Endometrial microvascular endothelial cells (primary cell): ENCODE measurements around the gene ZSWIM6. TPM values are rescaled to one million over a fixed set of nuclear protein-coding genes. Genes with fewer than 3 reads are reported as not detected.

ENCODE experiments used
- in situ Hi-C: cut with HindIII; loops from 2 replicates; pipeline ENCODE4 v1.10.0; 2017; ENCODE audit warnings: low sequenced_read_pairs, low pct_unique_long_range_greater_than_20kb; ENCODE audit errors: inconsistent ontology term
- total RNA-seq: library from RNA; depleted of rRNA; stranded (reverse); fragments of >200 nt; gene quantifications from one replicate; pipeline ENCODE4 v1.2.3, GENCODE V29; 2015; ENCODE audit errors: inconsistent ontology term

ZSWIM6 gene
- total RNA-seq, 1 donor from 2014 or later: 11.7 TPM

DNA sequence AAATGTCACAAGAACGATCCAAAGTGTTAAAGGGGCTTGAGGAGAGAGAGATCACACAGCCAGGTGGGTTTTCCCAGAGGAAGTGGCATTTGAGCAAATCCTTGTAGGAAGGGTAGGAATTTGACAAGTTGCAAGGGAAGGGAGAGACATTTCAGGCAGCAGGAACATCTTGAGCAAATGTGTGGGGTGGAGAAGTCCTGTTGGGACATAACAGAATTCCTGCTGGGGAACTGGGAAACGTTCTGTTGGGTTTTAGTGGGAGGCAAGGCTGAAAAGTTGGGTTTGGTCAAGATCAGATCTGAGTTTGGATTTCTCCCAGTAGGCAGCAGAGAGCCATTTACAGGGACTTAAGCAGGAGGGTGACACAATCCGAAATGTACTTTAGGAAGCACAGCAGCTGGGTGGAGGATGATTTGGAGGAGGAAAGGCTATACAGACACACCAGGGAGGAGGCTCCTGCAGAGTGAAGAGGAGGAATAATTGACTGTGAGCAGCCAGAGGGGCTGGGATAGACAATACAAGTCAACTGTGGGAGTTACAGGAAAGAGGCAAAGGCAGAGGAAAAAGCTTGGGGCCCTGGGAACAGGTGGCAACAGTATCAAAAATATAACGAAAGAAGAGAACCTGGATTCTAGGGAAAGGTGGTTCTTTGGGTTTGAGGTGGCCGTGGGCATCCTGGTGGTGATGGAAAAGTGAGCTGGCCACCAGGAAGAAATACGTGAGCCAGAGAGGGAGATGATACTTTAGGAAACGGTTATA lies 3.1 kb upstream of the ZSWIM6 start:
- in situ Hi-C loops: no loop called here

DNA sequence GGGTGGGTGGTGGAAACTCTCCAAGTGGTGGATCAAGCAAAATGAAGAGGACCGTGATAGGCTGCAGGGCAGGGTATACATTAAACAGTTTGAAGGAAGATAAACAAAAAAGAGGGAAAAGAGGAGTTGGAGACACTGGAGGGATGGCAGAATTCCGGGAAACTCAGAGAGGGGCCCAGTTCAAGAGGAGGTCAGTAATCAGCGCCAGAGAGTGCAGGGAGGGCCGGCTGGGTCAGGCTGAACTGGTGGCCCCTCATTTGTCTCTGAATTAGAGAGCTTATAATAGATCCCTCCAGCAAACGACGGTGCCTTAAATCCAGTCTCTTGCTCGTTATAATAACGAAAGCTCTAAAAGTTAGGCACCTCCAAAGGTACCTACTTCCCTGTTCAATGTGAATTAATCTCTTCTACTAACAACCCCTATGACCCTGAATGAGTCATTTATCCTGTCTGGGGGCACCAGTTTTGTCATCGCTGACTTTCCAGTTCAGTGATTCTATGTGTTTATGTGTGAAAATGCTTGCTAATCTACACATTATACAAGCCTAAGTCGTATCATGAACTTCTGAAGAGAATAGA lies 2.4 kb upstream of the ZSWIM6 start:
- in situ Hi-C loops: no loop called here

DNA sequence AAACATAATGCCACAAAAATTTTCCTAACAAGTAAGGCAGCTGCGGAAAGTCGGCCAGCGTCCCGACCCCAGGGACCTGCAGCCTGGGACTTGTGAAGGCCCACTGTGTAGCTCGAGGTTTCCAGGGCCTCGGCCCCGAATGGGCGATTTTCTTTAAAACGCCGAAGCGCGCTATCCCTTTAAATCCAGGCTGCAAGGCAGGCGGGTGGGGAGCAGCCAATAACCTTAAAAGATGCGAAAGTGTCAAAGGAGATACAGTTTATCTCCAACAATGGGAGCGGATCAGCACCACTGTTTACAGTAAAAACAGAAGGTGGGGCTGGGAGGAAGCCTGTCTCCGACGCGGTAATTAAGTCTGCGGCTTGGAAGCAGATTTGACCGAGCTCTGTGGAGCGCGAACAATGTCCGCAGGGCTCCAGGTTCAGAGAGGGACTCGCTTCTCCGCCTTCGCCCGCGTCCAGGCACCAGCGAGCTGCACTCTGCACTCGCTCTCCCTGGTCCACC lies 1.7 kb upstream of the ZSWIM6 start:
- in situ Hi-C loops: no loop called here

DNA sequence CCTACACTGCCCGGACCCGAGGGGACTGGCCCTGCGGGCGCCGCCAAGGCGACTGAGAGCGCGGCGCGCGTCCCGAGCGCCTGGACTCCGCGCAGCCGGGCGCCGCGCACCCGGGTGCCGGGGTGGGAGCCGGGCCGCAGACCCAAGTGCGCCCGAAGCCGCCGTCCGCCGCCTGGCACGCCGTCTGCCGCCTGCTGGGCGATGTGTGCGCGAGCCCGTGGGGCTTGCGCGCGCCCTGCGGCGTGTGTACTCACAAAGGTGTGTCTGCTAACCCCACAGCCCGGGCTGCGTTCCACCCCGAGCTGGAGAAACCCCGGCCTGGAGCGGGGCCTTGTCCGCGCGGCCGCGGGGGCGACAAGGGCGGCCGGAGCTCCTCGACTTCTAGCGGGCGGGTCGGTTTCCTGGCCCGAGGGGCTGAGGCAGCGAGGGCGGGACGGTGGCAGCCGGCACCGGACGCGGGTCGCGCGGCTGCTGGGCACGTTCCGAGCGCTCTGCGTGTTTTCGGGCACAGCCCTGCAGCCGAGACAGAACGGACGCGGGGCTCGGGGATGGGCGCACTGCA lies 1.1 kb upstream of the ZSWIM6 start:
- in situ Hi-C loops: no loop called here

DNA sequence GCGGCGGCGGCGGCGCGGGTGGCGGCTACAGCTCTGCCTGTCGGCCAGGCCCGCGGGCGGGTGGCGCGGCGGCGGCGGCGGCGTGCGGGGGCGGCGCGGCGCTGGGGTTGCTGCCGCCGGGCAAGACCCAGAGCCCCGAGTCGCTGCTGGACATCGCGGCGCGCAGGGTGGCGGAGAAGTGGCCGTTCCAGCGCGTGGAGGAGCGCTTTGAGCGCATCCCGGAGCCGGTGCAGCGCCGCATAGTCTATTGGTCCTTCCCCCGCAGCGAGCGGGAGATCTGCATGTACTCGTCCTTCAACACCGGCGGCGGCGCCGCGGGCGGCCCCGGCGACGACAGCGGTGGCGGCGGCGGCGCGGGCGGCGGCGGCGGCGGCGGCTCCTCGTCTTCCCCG lies 296 bp downstream of the ZSWIM6 start:
- in situ Hi-C loops: no loop called here

DNA sequence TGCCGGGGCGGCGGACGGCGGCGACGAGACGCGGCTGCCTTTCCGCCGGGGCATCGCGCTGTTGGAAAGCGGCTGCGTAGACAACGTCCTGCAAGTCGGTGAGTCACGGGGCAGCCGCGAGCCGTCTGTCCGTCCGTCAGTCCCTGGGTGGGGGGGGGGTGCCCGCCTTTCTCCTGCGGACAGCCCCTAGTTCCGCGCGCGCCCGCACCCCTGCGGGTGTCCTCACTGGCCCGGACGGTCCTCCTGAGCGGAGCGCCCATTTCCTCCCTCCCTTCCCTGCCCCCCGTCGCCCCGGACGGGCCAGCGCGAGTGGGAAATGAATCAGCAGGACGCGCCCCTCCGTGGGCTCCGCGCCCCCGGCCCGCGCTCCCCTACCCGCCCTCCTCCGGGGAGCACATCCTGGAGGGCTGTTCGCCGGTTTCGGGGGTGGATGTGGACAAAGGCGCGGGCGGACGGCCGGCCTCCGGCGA lies 828 bp downstream of the ZSWIM6 start:
- in situ Hi-C loops: no loop called here

DNA sequence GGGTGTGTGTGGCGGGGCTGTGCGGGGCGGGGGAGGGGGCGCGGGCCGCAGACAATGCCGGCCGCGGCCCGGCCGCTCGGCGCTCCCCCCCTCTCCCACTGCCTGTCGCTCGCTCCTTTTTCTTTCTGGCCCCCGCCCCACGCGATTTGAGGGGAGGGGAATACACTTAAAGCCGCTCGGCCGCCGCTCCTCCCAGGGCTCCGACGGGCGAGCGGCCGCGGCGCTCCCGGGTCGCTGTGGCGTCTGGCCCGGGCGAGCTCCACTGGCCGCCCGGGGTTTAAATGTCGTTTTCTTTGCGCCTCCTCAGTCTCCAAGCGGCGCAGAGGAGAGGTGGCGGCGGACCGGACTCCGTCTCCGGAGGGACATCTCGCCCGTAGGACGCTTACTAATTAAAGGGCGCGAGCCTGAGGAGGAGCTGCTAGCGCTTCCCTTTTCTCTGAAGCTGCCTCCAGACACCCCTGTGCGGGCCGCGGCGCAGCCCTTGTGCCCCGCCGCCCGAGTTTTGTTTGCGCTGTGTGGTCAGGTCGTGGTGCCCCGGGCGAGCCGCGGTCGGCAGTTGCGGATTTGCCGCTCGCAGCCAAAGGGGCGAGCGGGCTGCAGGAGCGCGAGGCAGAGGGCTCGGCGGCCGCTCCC lies 1.4 kb downstream of the ZSWIM6 start:
- in situ Hi-C loops: no loop called here

DNA sequence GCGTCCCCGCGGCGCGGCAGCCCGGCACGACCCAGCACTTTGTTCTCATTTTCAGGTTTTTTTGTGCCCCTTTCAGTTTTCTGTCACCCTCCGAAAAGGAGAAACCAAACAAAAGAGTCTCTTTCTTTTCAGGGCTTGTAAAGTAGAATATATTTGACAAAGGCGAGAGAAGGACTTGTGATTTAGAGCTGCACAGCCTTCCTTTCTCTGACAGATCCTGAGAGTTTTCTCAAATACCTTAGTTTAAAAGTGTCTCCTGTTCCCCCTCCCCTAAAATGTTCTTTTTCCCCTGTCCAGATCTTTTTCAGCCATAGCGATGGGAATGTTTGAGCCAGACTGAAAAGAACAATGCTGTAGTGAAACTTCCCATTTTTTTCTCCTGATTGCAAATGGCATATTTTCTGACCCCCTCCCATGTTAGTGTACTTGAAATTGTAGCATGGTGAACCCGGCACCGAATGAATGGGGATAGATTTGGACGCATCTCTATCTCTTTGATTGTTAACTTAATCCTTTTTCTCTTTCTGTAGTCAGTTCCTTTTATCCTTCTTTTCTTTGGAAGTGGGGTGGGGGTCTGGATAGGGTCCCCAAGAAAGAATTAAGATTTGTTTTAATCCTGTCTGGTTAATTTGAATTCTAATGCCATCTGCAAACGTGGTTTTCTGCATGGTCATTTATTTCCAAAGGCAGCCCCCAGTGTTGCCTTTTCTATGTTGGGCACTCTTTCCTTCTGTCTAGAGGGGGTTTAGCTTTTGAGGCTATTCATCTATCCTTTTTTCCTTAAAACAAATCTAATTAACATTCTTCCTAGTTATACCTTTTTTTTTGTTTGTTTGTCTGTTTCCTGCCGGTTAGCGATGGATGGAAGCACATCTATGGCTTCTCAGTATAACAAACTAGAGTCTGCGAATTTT lies 2.2 kb downstream of the ZSWIM6 start:
- in situ Hi-C loops: no loop called here

DNA sequence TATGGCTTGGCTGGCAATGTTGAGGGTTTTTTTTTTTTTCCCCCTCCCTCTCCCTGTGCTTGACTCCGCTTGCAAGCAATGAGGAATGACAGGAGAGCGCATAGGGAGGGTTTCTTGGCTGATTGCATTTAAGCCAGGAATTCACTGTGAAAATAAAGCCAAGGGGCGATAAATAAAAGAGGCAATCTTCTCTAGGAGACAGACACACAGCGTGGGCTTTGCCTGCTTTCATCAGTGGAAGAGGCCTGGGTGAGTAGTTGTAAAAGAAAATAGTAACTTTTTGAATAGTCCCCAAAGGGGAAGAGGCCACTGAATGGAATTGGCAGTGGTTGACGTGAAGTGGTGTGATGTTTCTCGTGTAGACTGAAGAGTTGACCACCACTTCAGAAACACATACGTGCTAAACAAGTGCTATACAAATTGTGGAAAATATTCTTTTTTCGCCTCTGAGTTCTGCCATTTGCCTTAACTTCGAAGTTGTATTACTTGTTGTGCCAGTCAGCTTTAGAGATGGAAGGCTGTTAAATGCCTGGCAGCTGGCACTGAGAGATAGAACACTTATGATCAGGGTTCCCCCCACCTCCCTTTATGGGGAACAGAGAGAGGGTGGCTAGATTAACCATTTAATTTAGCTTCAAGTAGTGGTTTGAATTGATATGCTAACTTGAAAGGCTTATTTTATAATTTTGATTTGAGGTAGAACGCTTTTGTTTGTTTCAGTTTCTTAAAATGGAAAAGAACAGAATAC lies 3.0 kb downstream of the ZSWIM6 start:
- in situ Hi-C loops: no loop called here

DNA sequence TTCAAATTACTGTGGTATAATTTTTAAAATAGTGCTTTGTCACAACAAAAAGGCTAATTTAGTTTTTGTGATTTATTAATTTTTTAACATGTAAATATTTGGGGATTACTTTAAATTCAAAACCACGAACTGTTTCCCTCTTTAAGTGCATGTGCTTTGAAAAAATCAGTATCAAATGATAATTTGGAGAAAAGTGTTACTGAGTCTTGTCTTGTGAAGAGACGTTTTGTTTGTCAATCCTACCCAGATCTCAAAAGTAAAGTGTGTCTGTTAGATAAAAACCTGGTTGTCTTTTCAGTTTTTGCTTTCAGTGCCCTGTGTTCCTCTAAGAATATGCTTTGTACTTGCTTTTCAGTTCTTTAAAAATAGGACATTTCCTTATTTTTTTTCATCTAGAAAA lies 7.7 kb downstream of the ZSWIM6 start:
- in situ Hi-C loops: no loop called here

DNA sequence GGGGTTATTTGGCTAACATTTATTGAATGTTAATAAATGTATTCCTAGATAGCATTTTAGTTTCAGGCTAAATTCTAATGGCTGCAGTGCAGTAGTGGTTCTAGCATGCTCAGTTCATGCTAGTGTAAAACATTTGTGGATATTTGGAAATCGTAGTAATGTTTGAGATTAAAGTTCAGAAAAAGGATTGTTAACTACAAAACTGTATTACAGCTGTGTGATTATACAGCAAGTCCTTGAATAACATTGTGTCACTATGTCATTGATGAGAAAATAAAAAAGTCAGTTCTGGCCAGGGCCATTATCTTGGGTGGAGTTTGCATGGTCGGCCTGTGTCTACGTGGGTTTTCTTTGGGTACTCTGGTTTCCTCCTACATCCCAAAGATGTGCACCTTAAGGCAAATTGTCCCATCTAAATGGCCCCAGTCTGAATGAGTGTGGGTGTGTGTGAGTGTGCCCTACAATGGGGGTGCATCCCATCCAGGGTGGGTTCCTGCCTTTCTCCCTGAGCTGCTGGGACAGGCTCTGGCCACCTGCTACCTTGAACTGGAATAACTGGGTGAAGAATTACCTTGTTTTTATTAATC lies 8.8 kb downstream of the ZSWIM6 start:
- in situ Hi-C loops: no loop called here

DNA sequence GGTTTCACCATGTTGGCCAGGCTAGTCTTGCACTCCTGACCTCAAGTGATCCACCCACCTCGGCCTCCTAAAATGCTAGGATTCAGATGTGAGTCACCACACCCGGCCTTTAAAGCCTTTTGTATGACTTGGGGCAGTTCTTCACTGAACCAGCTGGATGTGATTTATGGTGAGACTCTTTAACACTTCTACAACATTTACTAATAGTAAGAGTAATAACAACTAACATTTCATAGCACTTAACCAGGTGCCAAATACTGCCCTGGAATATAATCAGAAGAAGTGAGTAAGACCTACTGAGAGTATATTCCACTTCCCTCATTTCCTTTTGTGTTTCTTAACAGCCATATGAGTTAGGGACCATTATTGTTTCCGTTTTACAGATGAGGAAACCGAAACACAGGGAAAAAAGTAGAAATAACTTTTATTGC lies 10.0 kb downstream of the ZSWIM6 start:
- in situ Hi-C loops: no loop called here

DNA sequence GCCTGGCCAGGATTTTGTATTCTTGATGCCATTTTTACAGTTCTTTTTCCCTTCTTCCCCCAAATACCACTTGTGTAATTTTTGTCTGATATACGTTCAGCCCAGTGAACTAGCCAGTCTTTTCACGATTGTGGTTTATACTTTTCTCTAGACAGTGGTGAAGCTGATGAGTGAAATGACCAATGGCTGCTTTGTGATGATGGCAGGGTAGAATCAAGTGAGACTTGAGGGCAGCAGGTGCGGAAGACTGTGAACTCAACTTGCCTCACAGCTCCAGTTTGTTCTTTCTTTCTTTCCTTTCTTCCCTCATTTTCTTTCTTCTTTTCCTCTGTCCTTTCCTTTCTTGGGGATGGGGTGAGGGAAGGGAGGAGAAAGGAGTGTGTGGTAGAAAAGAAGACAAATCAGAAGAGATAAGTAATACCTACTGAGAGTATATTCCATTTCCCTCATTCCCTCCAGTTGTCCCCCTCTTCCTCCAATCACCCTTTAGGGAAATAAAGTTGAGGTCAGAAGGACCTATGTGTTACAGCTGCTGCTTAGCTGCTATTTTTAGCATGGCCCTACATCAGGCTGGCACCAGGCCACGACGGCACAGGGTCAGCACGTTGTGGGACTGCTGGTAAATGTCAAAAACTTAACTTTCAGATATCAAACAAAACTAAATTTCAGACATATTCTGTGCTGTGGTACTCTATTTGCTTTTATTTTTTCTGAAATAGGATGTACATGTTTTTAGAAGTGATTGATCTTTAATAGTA lies 12.3 kb downstream of the ZSWIM6 start:
- in situ Hi-C loops: no loop called here

DNA sequence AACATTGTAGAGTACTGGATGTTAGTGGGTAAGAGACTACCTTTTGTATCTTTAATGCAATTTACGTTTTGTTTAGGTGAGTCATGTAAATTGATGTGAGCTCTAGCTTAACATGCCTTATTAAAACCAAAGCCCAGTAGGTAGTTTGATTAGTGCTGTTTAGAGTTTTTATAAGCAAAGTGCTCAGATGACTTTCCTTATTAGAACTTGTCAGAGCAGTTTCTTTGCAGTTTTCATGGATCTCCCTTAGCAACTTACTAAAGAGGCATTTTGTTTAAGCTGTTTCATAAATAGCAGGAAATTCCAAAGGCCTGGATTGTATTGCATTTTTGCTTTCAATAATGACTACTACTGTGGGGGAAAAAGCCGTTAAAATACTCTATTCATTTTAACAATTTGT lies 14.5 kb downstream of the ZSWIM6 start:
- in situ Hi-C loops: no loop called here

DNA sequence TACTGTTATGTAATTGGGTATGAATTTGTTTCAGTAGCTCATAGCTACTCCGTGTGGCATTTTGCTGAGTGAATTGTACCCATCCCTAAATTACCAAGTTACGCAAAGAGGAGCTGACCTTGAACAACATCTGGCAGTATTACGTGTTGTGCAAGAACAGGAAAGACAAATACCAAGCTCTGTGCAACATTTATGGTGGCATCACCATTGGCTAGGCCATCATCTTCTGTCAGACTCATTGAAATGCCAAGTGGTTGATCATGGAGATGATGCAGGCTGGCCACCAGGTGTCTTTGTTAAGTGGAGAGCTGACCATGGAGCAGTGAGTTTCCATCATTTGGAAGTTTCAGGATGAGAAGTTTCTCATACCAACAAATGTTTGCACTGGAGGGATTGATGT lies 15.0 kb downstream of the ZSWIM6 start:
- in situ Hi-C loops: no loop called here

DNA sequence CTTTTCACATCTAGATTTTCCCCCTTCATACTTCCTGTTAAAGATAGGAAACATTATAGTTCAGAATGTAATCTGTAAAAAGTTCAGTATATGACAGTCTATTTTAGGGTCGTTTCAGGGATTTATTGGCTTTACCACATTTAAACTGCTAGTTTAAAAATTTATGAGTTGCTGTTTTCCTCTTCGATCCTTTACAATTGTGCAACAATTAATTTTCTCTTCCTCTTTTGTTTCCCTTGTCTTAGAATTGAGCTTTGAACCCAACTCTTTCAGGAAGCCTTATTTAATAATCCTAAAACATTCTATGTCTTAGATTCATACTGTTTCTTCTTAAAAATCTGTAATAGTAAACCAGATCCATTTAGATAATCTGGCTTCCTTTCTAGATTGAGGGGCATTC lies 16.4 kb downstream of the ZSWIM6 start:
- in situ Hi-C loops: no loop called here

DNA sequence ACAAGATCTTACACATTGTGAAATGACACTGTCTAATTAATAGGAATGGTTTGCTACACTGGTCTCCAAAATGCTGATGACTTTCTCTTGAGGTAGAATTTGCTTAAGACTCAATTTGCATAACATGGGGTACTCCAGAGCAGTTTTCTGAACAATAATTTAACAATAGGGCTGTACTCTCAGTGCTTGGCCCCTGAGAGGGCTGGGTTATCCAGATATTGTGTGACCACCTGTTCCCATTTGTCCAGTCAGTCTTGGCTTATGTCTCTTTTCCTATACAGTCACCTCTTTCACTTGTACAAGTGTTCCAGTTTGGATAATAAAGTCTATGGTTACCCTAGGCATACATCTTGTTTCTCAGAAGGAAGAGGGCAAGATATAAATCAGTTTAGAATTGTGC lies 17.9 kb downstream of the ZSWIM6 start:
- in situ Hi-C loops: no loop called here
